Prostate gland (tissue), 2 donors: ENCODE data around the gene ZSCAN9.

ENCODE experiments used
- CTCF ChIP-seq, 4 experiments: fragments of 200-600 bp in 2 of 4; fragments of 450-650 bp in 2 of 4; sonication (generic) in 2 of 4; IDR thresholded peaks; 1 replicate in 3 of 4; 2 replicates in 1 of 4; pipeline ENCODE4 v1.5.1; 2016 to 2019; ENCODE audit warnings: antibody characterized with exemption in 4 of 4, mild to moderate bottlenecking in 2 of 4, moderate library complexity in 2 of 4
- POLR2AphosphoS5 ChIP-seq: sonication (generic); formaldehyde crosslinking; IDR thresholded peaks from one replicate; pipeline ENCODE4 v1.6.1; 2017; ENCODE audit warnings: antibody characterized with exemption

GRCh38 chr6:28220257-28221133 lies 4.6 kb upstream of the ZSCAN9 start:
- TF ChIP-seq CTCF (IDR thresholded peaks at IDR 0.05) (no peak), POLR2AphosphoS5 (no peak)
